Rectal smooth muscle tissue (tissue), 1 donor: ENCODE measurements around the gene TMEM151B.
"Not testable (repeated sequence)": the region's sequence is repeated elsewhere in the genome, so short reads cannot be mapped to it uniquely, and the experiment has no call there.

Source experiments
- H3K27ac ChIP-seq: one replicate; pipeline ENCODE4 v1.7.0; 2013; ENCODE audit warnings: low read depth, low read length, inconsistent platforms
- H3K27me3 ChIP-seq: one replicate; pipeline ENCODE4 v1.7.0; 2013; ENCODE audit warnings: low read length; ENCODE audit not compliant: control insufficient read depth, insufficient read depth
- H3K36me3 ChIP-seq: one replicate; pipeline ENCODE4 v1.7.0; 2013; ENCODE audit warnings: low read length; ENCODE audit not compliant: control insufficient read depth, insufficient read depth
- H3K4me1 ChIP-seq: one replicate; pipeline ENCODE4 v1.7.0; 2013; ENCODE audit warnings: low read length; ENCODE audit not compliant: control insufficient read depth, insufficient read depth
- H3K4me3 ChIP-seq: one replicate; pipeline ENCODE4 v1.7.0; 2013; ENCODE audit warnings: low read length
- H3K9ac ChIP-seq: one replicate; pipeline ENCODE4 v1.7.0; 2013; ENCODE audit warnings: low read length

TMEM151B gene

GRCh38 chr6:44315951-44316350, 45.7 kb downstream of the TMEM151B start:
- Histone ChIP-seq H3K4me1 (peaks cover 5% of the 10 kb centered on the region), H3K9ac (no peak overlapping the region), H3K27me3 (no peaks in the 10 kb centered on the region), H3K4me3 (no peak overlapping the region), H3K36me3 (peaks cover 3% of the 10 kb centered on the region), H3K27ac (no peak overlapping the region)

- Histone ChIP-seq H3K4me1 (peaks cover 5% of the 10 kb centered on the region), H3K9ac (no peak overlapping the region), H3K4me3 (no peak overlapping the region), H3K36me3 (no peaks in the 10 kb centered on the region), H3K27me3 (no peaks in the 10 kb centered on the region), H3K27ac (no peak overlapping the region)
Measured at GRCh38 chr6:44316481-44316880, 46.2 kb downstream of the TMEM151B start.

- not testable (repeated sequence) for H3K4me1 ChIP-seq, H3K27me3 ChIP-seq, H3K4me3 ChIP-seq, H3K36me3 ChIP-seq, H3K9ac ChIP-seq, H3K27ac ChIP-seq
Measured at GRCh38 chr6:44317136-44317631, 46.9 kb downstream of the TMEM151B start.

DNA sequence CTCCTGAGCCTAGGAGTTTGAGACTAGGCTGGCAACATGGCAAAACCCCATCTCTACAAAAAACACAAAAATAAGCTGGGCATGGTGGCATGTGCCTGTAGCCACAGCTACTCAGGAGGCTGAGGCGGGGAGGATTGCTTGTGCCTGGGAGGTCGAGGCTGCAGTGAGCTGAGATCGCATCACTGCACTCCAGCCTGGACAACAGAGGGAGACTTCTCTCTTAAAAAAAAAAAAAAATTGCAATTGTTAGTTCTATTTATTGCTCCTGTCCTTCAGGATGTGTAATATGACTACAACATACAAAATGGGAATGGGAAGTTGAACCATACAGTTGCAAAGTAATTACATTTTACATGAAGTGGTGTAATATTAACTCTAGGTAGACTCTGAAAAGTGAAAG, 51.0 kb downstream of the TMEM151B start:
- H3K9ac ChIP-seq = no peak overlapping the region
- H3K36me3 ChIP-seq = no peaks in the 10 kb centered on the region
- no peaks in the 10 kb centered on the region for H3K27me3 ChIP-seq
- H3K27ac ChIP-seq = no peak overlapping the region
- no peak overlapping the region for H3K4me3 ChIP-seq
- no peaks in the 10 kb centered on the region for H3K4me1 ChIP-seq

GRCh38 chr6:44327096-44327495, 56.8 kb downstream of the TMEM151B start:
- no peaks in the 10 kb centered on the region for H3K36me3 ChIP-seq
- H3K27me3 ChIP-seq = no peaks in the 10 kb centered on the region
- no peak overlapping the region for H3K27ac ChIP-seq
- no peak overlapping the region for H3K4me3 ChIP-seq
- H3K4me1 ChIP-seq = no peaks in the 10 kb centered on the region
- no peak overlapping the region for H3K9ac ChIP-seq

GRCh38 chr6:44327760-44328159, 57.5 kb downstream of the TMEM151B start:
- Histone ChIP-seq H3K27ac (no peak overlapping the region), H3K36me3 (no peaks in the 10 kb centered on the region), H3K4me3 (no peak overlapping the region)

DNA sequence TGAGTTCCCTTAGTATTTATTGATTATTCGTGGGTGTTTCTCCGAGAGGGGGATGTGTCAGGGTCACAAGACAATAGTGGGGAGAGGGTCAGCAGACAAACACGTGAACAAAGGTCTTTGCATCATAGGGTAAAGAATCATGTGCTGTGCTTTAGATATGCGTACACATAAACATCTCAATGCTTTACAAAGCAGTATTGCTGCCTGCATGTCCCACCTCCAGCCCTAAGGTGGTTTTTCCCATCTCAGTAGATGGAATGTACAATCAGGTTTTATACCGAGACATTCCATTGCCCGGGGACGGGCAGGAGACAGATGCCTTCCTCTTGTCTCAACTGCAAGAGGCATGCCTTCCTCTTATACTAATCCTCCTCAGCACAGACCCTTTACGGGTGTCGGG, 58.0 kb downstream of the TMEM151B start:
- not testable (repeated sequence) for H3K9ac ChIP-seq, H3K27me3 ChIP-seq, H3K36me3 ChIP-seq, H3K27ac ChIP-seq, H3K4me3 ChIP-seq, H3K4me1 ChIP-seq

More at GRCh38 chr6:44327760-44328159, 57.5 kb downstream of the TMEM151B start:
- H3K9ac ChIP-seq = no peak overlapping the region
- H3K27me3 ChIP-seq = no peaks in the 10 kb centered on the region
- H3K4me1 ChIP-seq = no peaks in the 10 kb centered on the region

DNA sequence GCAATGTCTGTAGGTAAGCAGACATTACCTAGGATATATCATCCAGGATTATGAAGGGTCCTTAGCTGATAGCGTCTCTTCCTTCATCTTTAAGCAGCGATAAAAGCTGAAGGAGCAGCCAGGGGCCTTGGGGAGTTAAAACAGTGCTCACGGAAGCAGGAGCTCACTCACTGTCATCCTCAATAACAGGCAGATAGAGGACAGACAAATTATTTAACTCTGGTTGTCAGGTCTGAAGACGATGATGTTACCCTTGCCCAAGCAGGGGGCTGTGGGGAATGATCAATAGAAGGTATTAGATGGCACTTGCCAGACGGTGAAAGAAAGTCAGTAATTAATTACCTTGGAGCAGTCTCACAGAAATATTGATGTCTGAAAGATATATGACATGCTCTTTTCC, 59.6 kb downstream of the TMEM151B start:
- H3K4me3 ChIP-seq = no peak overlapping the region
- no peak overlapping the region for H3K27ac ChIP-seq
- H3K4me1 ChIP-seq = no peaks in the 10 kb centered on the region
- H3K27me3 ChIP-seq = no peaks in the 10 kb centered on the region
- no peaks in the 10 kb centered on the region for H3K36me3 ChIP-seq
- H3K9ac ChIP-seq = no peak overlapping the region

- Histone ChIP-seq H3K4me1 (no peaks in the 10 kb centered on the region), H3K27ac (no peak overlapping the region), H3K9ac (no peak overlapping the region), H3K4me3 (no peak overlapping the region), H3K36me3 (no peaks in the 10 kb centered on the region), H3K27me3 (no peaks in the 10 kb centered on the region)
Measured at GRCh38 chr6:44332585-44332984, 62.3 kb downstream of the TMEM151B start.

GRCh38 chr6:44333273-44333919, 63.1 kb downstream of the TMEM151B start:
- H3K4me1 ChIP-seq = no peaks in the 10 kb centered on the region
- H3K36me3 ChIP-seq = no peaks in the 10 kb centered on the region
- no peak overlapping the region for H3K9ac ChIP-seq
- H3K27me3 ChIP-seq = no peaks in the 10 kb centered on the region
- H3K27ac ChIP-seq = no peak overlapping the region
- H3K4me3 ChIP-seq = no peak overlapping the region

DNA sequence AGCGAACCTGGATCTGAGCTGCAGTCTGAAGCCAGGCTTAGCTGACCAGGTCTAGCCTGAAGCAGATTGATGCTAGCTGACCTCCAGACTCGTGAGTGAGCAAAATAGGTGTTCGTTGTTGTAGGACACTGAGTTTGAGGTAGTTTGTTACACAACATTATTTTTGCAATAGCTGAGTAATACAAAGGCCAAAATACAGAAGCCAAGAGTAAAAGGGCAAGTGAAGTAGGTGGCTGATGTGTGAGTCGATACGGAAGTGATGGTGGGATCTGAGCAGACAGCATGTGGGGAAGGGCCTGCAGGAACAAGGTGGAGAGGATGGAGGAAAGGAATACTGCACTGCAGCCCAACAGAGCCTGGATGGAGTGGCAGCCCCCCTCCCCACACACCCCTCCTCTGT, 63.7 kb downstream of the TMEM151B start:
- no peak overlapping the region for H3K4me3 ChIP-seq

DNA sequence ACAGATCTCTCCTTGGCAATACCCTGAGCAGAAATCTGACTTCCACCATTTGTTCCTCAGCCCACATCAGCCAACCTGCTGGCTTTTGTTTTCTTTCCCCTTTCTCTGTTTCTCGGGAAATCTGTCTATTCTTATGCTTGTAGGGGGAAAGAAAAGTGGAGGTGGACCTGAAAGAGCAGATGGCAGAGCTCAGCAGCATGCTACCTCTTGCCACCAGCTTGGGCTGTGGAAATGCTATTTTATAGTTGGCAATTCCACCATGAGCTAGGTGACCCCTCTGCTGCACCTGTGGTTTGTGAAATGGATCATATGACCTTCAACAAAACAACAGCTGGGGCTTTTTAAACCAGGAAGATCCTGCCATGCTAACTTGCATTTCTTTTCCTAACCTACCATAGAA, 65.4 kb downstream of the TMEM151B start:
- no peak overlapping the region for H3K27ac ChIP-seq
- H3K9ac ChIP-seq = no peak overlapping the region
- H3K4me1 ChIP-seq = no peaks in the 10 kb centered on the region
- H3K27me3 ChIP-seq = no peaks in the 10 kb centered on the region
- no peaks in the 10 kb centered on the region for H3K36me3 ChIP-seq
- no peak overlapping the region for H3K4me3 ChIP-seq

More for the DNA sequence above, 63.7 kb downstream of the TMEM151B start:
- Histone ChIP-seq H3K36me3 (no peaks in the 10 kb centered on the region), H3K9ac (no peak overlapping the region), H3K4me1 (no peaks in the 10 kb centered on the region), H3K27ac (no peak overlapping the region), H3K27me3 (no peaks in the 10 kb centered on the region)
